Adipose tissue (tissue), 3 donors: ENCODE results near the gene ZNF121. TPM values are rescaled to one million over a fixed set of nuclear protein-coding genes. Genes with fewer than 3 reads are reported as not detected.
"Not testable (repeated sequence)": the region's sequence is repeated elsewhere in the genome, so short reads cannot be mapped to it uniquely, and the experiment has no call there.

Experiments
- H3K27ac ChIP-seq: one replicate; pipeline ENCODE4 v1.5.1; 2013; ENCODE audit warnings: low read depth, low read length
- WGBS, 3 donors: extraction: QIAGEN DNeasy Blood & Tissue Kit; methylation state at CpG; one replicate each; pipeline ENCODE4 v1.1.7; 2013; 5-methylcytosine and 5-hydroxymethylcytosine counted together
- polyA plus RNA-seq, 3 donors: library from polyadenylated mRNA; stranded (reverse); fragments of 200-250 nt; gene quantifications; one replicate each; pipeline ENCODE4 v1.2.3, GENCODE V29; 2013
- donor health status: healthy with polysubstance abuse.
- donor health status: Bipolar disorder and iron deficiency.
- donor health status: healthy.

The ZNF121 gene
- polyA plus RNA-seq, 3 donors, result 2.4 to 6.0 (median 4.0) TPM

- not testable (repeated sequence) for H3K27ac ChIP-seq
- 92 to 97% (median 94%) methylated on average over 11 to 12 of the region's 12 CpGs for WGBS, 3 donors
Observed at GRCh38 chr19:9541281-9541680, 43.0 kb downstream of the ZNF121 start.

DNA sequence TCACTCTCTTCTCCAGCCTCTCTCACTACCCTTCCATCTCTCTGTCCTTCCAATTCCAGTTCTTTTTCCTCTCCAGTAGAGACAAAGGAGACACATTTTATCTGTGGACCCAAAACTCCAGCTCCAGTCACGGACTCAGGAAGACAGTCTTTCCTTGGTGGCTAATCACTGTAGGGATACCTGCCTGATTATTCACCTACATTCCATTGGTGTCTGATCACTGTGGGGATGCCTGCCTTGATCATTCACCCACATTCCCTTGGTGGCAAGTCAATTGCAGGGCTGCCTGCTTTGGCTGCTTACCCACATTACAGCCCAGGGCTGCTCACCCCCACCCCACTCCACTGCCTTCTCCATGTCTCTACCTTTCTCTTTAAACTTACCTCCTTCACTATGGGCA lies 44.4 kb downstream of the ZNF121 start:
- not testable (repeated sequence) for H3K27ac ChIP-seq
- WGBS, 3 donors, result 52 to 100% (median 90%) methylated on average over 1 of the region's 1 CpG

DNA sequence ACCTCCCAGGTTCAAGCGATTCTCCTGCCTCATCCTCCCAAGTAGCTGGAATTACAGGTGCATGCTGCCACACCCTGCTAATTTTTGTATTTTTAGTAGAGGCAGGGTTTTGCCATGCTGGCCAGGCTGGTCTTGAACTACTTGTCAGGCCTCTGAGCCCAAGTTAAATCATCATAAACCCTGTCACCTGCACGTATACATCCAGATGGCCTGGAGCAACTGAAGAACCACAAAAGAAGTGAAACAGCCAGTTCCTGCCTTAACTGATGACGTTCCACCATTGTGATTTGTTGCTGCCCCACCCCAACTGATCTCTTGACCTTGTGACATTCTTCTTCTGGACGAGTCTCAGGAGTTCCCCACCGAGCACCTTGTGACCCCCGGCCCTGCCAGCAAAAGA lies 45.1 kb downstream of the ZNF121 start:
- 86 to 87% (median 86%) methylated on average over 6 of the region's 6 CpGs for WGBS, 3 donors
- H3K27ac ChIP-seq, result not testable (repeated sequence)

DNA sequence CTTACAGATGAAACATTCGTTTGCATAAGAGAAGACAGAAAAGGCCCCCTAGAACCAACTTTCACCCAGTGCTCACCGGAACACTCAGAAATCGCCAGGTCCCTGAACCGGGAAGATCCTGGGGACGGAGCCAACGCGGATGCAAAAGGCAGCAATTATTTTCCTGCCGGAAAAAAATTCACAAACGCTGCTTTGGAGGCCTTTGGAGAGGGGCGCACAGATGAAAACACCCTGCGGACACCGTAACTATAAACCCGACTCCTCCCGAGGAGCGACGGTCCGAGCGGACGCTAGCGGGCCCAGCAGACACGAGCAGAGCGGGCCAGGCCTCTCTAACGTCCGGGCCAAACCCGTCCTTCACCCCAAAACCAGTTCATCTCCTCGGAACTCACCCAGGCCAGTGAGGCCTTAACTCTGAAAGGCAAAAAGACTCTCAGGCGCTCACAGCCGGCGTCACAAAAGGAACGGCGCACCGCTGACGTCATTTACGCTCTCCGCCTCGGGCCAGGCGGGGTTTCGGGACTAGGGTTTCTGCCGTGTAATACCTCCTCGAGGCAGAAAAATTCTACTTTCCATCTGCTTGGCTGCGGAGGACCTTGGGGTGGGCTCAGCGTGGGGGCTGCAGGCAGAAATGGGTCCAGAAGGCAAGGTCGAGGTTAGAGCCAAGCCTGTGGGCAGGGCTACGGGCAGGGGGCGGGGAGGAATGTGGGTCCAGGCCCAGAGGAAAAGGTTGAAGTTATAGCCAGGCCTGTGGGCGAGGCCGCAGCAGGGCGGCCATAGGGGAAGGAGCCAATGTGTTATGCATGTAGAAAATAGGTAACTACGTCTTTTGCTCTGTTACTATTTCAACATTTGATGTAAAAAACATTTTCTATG lies 45.9 kb downstream of the ZNF121 start, which contains the start of gene ZNF426:
TSS of gene ZNF426 (minus strand) at position 463 of the 876 bp plus-strand sequence. CDS start 2,413 bp downstream, outside the sequence.
- H3K27ac ChIP-seq, result peak within 1 kb of the TSS; percentile 56
- 2% methylated on average over 49 of the region's 49 CpGs for WGBS, 3 donors

GRCh38 chr19:9535934-9536333 lies 48.4 kb downstream of the ZNF121 start:
- 96 to 99% (median 97%) methylated on average over 4 of the region's 4 CpGs for WGBS, 3 donors
- H3K27ac ChIP-seq, result no peak overlapping the region

GRCh38 chr19:9531933-9532332 lies 52.4 kb downstream of the ZNF121 start:
- no peak overlapping the region for H3K27ac ChIP-seq
- WGBS, 3 donors, result 96 to 98% (median 98%) methylated on average over 4 of the region's 4 CpGs

DNA sequence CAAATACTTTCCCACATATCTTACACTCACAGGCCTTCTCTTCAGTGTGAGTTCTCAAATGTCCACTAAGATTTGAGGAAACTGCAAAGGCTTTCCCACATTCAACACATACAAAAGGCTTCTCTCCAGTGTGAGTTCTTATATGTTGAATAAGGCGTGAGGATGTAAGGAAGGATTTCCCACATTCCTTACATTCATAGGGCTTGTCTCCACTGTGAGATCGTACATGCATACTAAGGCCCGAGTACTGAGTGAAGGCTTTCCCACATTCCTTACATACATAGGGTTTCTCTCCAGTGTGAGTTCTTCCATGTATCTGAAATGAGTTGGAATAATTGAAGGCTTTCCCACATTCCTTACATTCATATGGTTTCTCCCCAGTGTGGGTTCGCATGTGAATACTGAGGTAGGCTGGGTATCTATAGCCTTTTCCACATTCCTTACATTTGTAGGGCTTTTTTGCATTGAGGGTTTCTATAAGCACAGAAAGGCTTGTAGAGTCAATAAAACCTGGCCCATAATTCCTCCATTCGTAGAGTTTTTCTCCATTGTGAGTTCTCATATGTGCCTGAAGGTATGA lies 55.5 kb downstream of the ZNF121 start:
- no peak overlapping the region for H3K27ac ChIP-seq
- WGBS, 3 donors, result 97 to 99% (median 98%) methylated on average over 5 of the region's 5 CpGs

DNA sequence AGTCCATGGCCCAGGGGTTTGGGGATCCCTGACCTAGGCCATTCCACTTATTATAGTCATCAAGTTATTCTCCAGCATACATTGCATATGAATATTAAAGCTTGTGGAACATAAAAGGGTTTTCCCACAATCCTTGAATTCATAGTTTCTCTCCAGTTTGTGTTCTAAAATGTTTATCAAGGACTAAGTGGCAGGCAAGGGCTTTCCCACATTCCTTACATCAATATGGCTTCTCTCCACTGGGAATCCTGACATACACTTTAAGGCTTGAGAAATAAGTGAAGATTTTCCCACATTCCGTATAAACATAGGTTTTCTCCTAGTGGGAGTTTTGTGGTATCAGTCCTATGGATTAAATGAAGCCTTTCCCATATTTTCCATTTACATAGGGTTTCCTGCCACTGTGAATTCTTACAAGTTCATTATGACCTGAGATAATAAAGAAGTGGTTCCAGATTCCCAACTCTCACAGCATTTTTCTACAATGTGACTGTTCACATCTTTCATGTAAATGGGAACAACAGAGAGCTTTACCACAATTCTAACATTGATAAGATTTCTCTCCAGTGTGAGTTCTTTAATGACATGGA lies 60.3 kb downstream of the ZNF121 start:
- 97 to 100% (median 97%) methylated on average over 1 of the region's 1 CpG for WGBS, 3 donors

More for the DNA sequence above, 60.3 kb downstream of the ZNF121 start:
- H3K27ac ChIP-seq, result no peak overlapping the region

Other genes with a start within 250 kb of the ZNF121 start
- under 1 TPM; 0.56 to 0.97 (median 0.89) TPM for gene ZNF177, start 221.5 kb downstream of the ZNF121 start, polyA plus RNA-seq
- 10 to 100 TPM; 10.8 to 12.9 (median 11.0) TPM for gene ZNF266, start 148.9 kb downstream of the ZNF121 start, polyA plus RNA-seq
- under 1 TPM in 1 of 3 donors, not detected in 2; 0.16 TPM for gene ZNF560, start 85.9 kb downstream of the ZNF121 start, polyA plus RNA-seq
- gene ZNF426, start 45.9 kb downstream of the ZNF121 start, polyA plus RNA-seq, result 1 to 10 TPM; 2.6 to 3.4 (median 3.3) TPM
- gene ZNF561, start 36.7 kb upstream of the ZNF121 start, polyA plus RNA-seq, result 10 to 100 TPM; 11.8 to 20.6 (median 17.0) TPM
- gene ZNF562, start 90.6 kb upstream of the ZNF121 start, polyA plus RNA-seq, result 1 to 10 TPM; 4.6 to 9.3 (median 7.3) TPM
- 10 to 100 TPM in 1 of 3 donors, 1 to 10 TPM in 2; 2.6 to 10.1 (median 4.3) TPM for gene ZNF846, start 184.2 kb upstream of the ZNF121 start, polyA plus RNA-seq
- gene FBXL12, start 234.6 kb upstream of the ZNF121 start, polyA plus RNA-seq, result 10 to 100 TPM; 10.2 to 25.7 (median 19.3) TPM
- gene UBL5, start 243.4 kb upstream of the ZNF121 start, polyA plus RNA-seq, result 100 to 1,000 TPM; 276 to 718 (median 639) TPM